Myocyte (in vitro differentiated cells): ENCODE results near the gene KRTAP1-1. TPM values are rescaled to one million over a fixed set of nuclear protein-coding genes. Genes with fewer than 3 reads are reported as not detected.
A peak's percentile ranks its signal among the peaks of the same experiment; 100 is the strongest.
"Not testable (repeated sequence)": the region's sequence is repeated elsewhere in the genome, so short reads cannot be mapped to it uniquely, and the experiment has no call there.

Experiments used
- DNase-seq: peaks from one replicate; pipeline ENCODE4 v3.0.0-alpha.2; 2012; ENCODE audit warnings: low read depth
- total RNA-seq: library from RNA; depleted of rRNA; stranded (reverse); fragments of >200 nt; gene quantifications from 2 replicates; pipeline ENCODE4 v1.2.3, GENCODE V29; 2014

Gene KRTAP1-1
- total RNA-seq, 1 donor from 2014 or later = 0.21 TPM

GRCh38 chr17:41057547-41057946 lies 16.3 kb upstream of the KRTAP1-1 start:
- no peak for DNase-seq

- not testable (repeated sequence) for DNase-seq
Observed at GRCh38 chr17:41055130-41055529, 13.9 kb upstream of the KRTAP1-1 start, which contains the start of gene KRTAP2-2. Gene KRTAP2-2, minus strand, starts transcription at chr17:41055230. Its CDS starts 19 bp downstream, at chr17:41055211.

GRCh38 chr17:41054556-41054955 lies 13.3 kb upstream of the KRTAP1-1 start:
- DNase-seq = not testable (repeated sequence)

- no peak for DNase-seq
Observed at GRCh38 chr17:41054025-41054424, 12.8 kb upstream of the KRTAP1-1 start.

GRCh38 chr17:41052566-41052965 lies 11.3 kb upstream of the KRTAP1-1 start:
- DNase-seq = peak; percentile 33

- DNase-seq = peak; percentile 85
Observed at GRCh38 chr17:41049110-41049509, 7.9 kb upstream of the KRTAP1-1 start.

- no peak for DNase-seq
Observed at GRCh38 chr17:41048441-41048840, 7.2 kb upstream of the KRTAP1-1 start.

GRCh38 chr17:41046735-41047465 lies 5.7 kb upstream of the KRTAP1-1 start, which contains the start of gene KRTAP2-1:
Gene KRTAP2-1, minus strand, starts transcription at chr17:41047316. Its CDS starts 49 bp downstream, at chr17:41047267.
- DNase-seq = not testable (repeated sequence)

- DNase-seq = no peak
Observed at GRCh38 chr17:41042953-41043352, 1.7 kb upstream of the KRTAP1-1 start.

- DNase-seq = no peak
Observed at GRCh38 chr17:41037853-41038350, 3.3 kb downstream of the KRTAP1-1 start.

GRCh38 chr17:41034346-41034935 lies 6.8 kb downstream of the KRTAP1-1 start, which contains the start of gene KRTAP1-3:
Gene KRTAP1-3, minus strand, starts transcription at chr17:41034874. Its CDS starts 53 bp downstream, at chr17:41034821.
- DNase-seq = peak; percentile 72

GRCh38 chr17:41029633-41030245 lies 11.5 kb downstream of the KRTAP1-1 start, which contains the start of gene KRTAP1-4:
Gene KRTAP1-4, minus strand, starts transcription at chr17:41030195. Its CDS starts 117 bp downstream, at chr17:41030078.
- DNase-seq = no peak

- peak; percentile 90 for DNase-seq
Observed at GRCh38 chr17:41026715-41027471, 14.4 kb downstream of the KRTAP1-1 start, which contains the start of gene KRTAP1-5. Gene KRTAP1-5, minus strand, starts transcription at chr17:41027208. Its CDS starts 53 bp downstream, at chr17:41027155.

- DNase-seq = no peak
Observed at GRCh38 chr17:41024697-41025096, 16.6 kb downstream of the KRTAP1-1 start.

- no peak for DNase-seq
Observed at GRCh38 chr17:41020336-41020735, 20.9 kb downstream of the KRTAP1-1 start.

- no peak for DNase-seq
Observed at GRCh38 chr17:41019415-41019814, 21.8 kb downstream of the KRTAP1-1 start.

GRCh38 chr17:41018541-41018940 lies 22.7 kb downstream of the KRTAP1-1 start:
- no peak for DNase-seq

GRCh38 chr17:41016578-41017215 lies 24.6 kb downstream of the KRTAP1-1 start:
- no peak for DNase-seq

GRCh38 chr17:41015454-41015853 lies 25.8 kb downstream of the KRTAP1-1 start:
- no peak for DNase-seq

GRCh38 chr17:41013606-41014005 lies 27.6 kb downstream of the KRTAP1-1 start:
- peak; percentile 81 for DNase-seq
